ENCODE results near the gene BNC1.
"Not testable (repeated sequence)": the region's sequence is repeated elsewhere in the genome, so short reads cannot be mapped to it uniquely, and the experiment has no call there.

The BNC1 gene

DNA sequence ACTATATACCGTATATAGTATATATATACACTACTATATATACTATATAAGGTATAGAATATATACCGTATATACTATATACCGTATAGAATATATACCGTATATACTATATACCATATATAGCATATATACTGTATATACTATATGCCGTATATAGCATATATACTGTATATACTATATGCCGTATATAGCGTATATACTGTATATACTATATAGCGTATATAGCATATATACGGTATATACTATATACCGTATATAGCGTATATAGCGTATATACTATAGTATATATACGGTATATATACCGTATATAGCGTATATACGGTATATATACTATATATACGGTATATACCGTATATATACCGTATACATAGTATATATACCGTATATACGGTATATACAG is 54.2 kb downstream of the BNC1 start:
- no peak for DNase-seq

- DNase-seq: no peak
These were observed 59.0 kb downstream of the BNC1 start for GRCh38 chr15:83225449-83225848.

- DNase-seq: not testable (repeated sequence)
These were observed 62.7 kb downstream of the BNC1 start for GRCh38 chr15:83221781-83222180.

DNA sequence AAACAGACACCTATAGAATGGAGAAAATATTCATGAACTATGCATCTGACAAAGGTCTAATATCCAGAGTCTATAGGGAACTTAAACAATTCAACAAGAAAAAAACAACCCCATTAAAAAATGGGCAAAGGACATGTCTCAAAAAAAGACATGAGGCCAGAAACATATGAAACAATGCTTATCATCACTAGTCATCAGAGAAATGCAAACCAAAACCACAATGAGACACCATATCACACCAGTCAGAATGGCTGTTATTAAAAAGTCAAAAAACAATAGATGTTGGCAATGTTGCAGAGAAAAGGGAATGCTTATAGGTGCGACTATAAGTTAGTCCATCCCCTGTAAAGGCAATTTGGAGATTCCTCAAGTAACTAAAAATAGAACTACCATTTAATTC is 65.4 kb downstream of the BNC1 start:
- DNase-seq: no peak

GRCh38 chr15:83215306-83215705 is 69.2 kb downstream of the BNC1 start:
- no peak for DNase-seq

DNA sequence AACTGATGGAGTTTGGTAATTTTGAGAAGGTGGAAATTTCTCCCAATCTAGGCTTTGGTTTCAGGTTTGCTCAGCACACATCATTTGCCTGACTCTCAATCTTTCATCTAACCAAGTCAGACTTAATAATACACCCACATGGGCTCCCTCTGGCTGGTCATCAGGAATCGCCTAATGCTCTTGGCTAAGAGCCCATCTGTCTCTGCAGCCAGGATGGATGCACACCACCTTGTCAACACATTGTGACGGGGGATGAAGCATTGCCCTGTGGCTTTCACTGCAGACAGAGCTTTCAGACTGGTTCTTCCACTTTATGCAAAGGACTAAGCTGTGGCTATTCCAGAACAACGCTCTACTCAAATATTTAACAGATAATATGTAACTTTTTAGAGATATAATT is 73.8 kb downstream of the BNC1 start:
- DNase-seq: no peak

GRCh38 chr15:83209333-83209732 is 75.1 kb downstream of the BNC1 start:
- DNase-seq: no peak

DNA sequence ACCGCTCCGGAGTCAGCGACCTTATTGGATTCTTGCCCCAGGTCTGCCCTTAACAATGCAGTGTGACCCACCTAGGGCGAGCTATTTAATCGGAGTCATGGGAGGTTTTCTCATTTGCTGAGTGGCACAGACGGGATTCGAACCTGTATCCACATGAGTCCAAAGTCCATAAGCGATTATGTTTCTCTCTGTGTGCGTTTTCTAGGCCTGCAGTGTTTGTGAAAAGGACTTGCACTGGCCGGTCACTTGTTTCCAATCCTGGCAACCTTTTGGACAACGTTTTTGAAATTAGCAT is 76.2 kb downstream of the BNC1 start:
- DNase-seq: no peak

DNA sequence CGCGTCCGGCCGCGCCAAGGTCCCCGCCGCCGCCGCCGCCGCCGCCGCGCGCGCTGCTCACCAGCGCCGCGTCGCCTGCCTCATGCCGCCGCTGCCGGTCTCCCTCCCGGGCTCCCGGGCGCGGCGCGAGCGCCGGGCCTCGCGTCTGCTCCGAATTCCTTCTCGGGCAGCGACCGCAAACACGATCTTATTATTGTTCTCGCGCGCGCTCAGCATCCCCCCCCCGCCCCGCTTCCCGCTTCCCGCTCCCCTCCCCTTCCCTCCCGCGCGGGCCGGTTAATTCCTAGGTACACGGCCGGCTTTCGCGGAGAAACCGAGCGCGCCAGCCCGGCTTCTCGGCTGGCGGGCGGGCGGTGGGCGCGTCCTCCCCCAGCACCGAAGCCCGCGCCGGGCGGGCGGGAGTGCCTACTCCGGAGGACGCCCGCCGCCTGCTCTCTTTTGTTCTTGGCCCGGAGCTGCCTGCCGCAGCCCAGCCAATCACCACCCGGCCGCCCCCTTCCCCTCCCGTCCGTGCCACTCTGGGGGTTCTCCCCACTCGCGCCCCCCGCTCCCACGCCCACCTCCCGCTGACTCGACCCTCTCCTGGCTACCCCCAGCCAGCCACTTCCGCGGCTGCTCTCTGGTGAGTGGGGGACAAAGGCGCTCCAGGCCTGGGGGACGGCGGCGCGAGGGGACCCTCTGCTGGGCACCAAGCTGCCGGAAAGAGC is 76.7 kb downstream of the BNC1 start, which contains the start of gene HDGFL3:
Gene HDGFL3, minus strand, starts transcription at position 164 of the 707 bp plus-strand sequence. CDS start 409 bp downstream, outside the sequence.
- DNase-seq: no peak

- DNase-seq: no peak
These were observed 77.3 kb downstream of the BNC1 start for GRCh38 chr15:83207009-83207659.

GRCh38 chr15:83206526-83207008 is 77.9 kb downstream of the BNC1 start:
- DNase-seq: no peak
